PC-9 (cell line): ENCODE measurements around the gene PITPNM1. TPM values are rescaled to one million over a fixed set of nuclear protein-coding genes. Genes with fewer than 3 reads are reported as not detected.
A peak's percentile ranks its signal among the peaks of the same experiment; 100 is the strongest.
"Not testable (repeated sequence)": the region's sequence is repeated elsewhere in the genome, so short reads cannot be mapped to it uniquely, and the experiment has no call there.

Experiments
- BruUV-seq: library from RNA; stranded (reverse); fragments of 400-500 nt; replicated peaks from 2 replicates; lab custom pipeline; 2021; lab: Mats Ljungman, UMichigan
- CTCF ChIA-PET: fragments of 300-600 bp; sonication (Branson Sonifier 250); formaldehyde crosslinking; loops from one replicate; lab custom pipeline; 2022; ENCODE audit warnings: antibody characterized with exemption; lab: Charles Lee
- POLR2A ChIA-PET: fragments of 300-600 bp; sonication (Branson Sonifier 250); formaldehyde crosslinking; loops from one replicate; lab custom pipeline; 2022; ENCODE audit warnings: antibody characterized with exemption; ENCODE audit not compliant: unreplicated experiment; lab: Charles Lee
- DNase-seq, 2 experiments: peaks; one replicate each; pipeline versions ENCODE4 v3.0.0 to v3.0.0-alpha.2; 2015 to 2022; ENCODE audit warnings: mixed read lengths in 1 of 2
- H2AFZ ChIP-seq: fragments of 200-600 bp; sonication (generic); 2 replicates; pipeline ENCODE4 v1.8.1; 2017; ENCODE audit warnings: antibody characterized with exemption
- H3F3A ChIP-seq: fragments of 200-600 bp; sonication (generic); 2 replicates; pipeline ENCODE4 v1.8.1; 2017; ENCODE audit warnings: antibody characterized with exemption, mild to moderate bottlenecking, low read depth; ENCODE audit not compliant: insufficient read depth
- H3K27ac ChIP-seq: fragments of 200-600 bp; sonication (generic); 2 replicates; pipeline ENCODE4 v1.6.1; 2016; ENCODE audit warnings: mixed run types
- H3K27me3 ChIP-seq: fragments of 200-600 bp; sonication (generic); 2 replicates; pipeline ENCODE4 v1.6.1; 2016; ENCODE audit warnings: low read depth, mixed run types; ENCODE audit not compliant: insufficient read depth
- H3K36me3 ChIP-seq: fragments of 200-600 bp; sonication (generic); 2 replicates; pipeline ENCODE4 v1.6.1; 2016; ENCODE audit warnings: low read depth, mixed run types
- H3K4me1 ChIP-seq: fragments of 200-600 bp; sonication (generic); replicated peaks from 2 replicates; pipeline ENCODE4 v1.6.1; 2016; ENCODE audit warnings: mixed run types; ENCODE audit not compliant: insufficient read depth
- H3K4me2 ChIP-seq: fragments of 200-600 bp; sonication (generic); 2 replicates; pipeline ENCODE4 v1.6.1; 2017; ENCODE audit warnings: mixed run types
- H3K4me3 ChIP-seq: fragments of 200-600 bp; sonication (generic); 2 replicates; pipeline ENCODE4 v1.6.1; 2016; ENCODE audit warnings: mixed run types
- H3K79me2 ChIP-seq: fragments of 200-600 bp; sonication (generic); 2 replicates; pipeline ENCODE4 v1.6.1; 2017; ENCODE audit warnings: low read depth, mixed run types
- H3K9me2 ChIP-seq: fragments of 200-600 bp; sonication (generic); 2 replicates; pipeline ENCODE4 v1.8.1; 2017; ENCODE audit warnings: mild to moderate bottlenecking; ENCODE audit not compliant: insufficient read depth
- H3K9me3 ChIP-seq: fragments of 200-600 bp; sonication (generic); 2 replicates; pipeline ENCODE4 v1.8.1; 2016; ENCODE audit warnings: low read depth; ENCODE audit not compliant: insufficient read depth
- H4K20me1 ChIP-seq: fragments of 200-600 bp; sonication (generic); 2 replicates; pipeline ENCODE4 v1.8.1; 2017; ENCODE audit not compliant: insufficient read depth
- CTCF ChIP-seq: fragments of 200-600 bp; sonication (generic); conservative IDR thresholded peaks from 2 replicates; pipeline ENCODE4 v1.6.1; 2017; ENCODE audit warnings: mixed run types, antibody characterized with exemption, mild to moderate bottlenecking, moderate library complexity
- EZH2 ChIP-seq: fragments of 200-600 bp; sonication (generic); IDR thresholded peaks from 2 replicates; pipeline ENCODE4 v1.8.0; 2017; ENCODE audit warnings: antibody characterized with exemption, low read depth
- intact Hi-C: fragments of 100-400 bp; cut with micrococcal nuclease; formaldehyde crosslinking; loops from one replicate; pipeline ENCODE4 v1.10.0; 2022; ENCODE audit not compliant: unreplicated experiment
- total RNA-seq: library from RNA; stranded (reverse); gene quantifications from 2 replicates; pipeline ENCODE4 v1.2.3, GENCODE V29; 2021

PITPNM1 gene
- total RNA-seq, 1 experiment from 2014 or later: 84.0 TPM

GRCh38 chr11:67466962-67467771 lies 38.0 kb downstream of the PITPNM1 start:
- Histone ChIP-seq H3K9me3 (no peaks in the 10 kb centered on the region), H3K27me3 (no peaks in the 10 kb centered on the region), H3K4me1 (peaks cover 45% of the 10 kb centered on the region), H2AFZ (no peak overlapping the region), H3K79me2 (peaks cover 41% of the 10 kb centered on the region), H4K20me1 (no peaks in the 10 kb centered on the region), H3K27ac (peak overlapping the region; percentile 48), H3K4me3 (peak overlapping the region; percentile 92; the same call in 1 of the 2 replicates), H3K9me2 (no peaks in the 10 kb centered on the region), H3K4me2 (peak overlapping the region; percentile 95), H3F3A (peaks cover 43% of the 10 kb centered on the region), H3K36me3 (no peaks in the 10 kb centered on the region)
- intact Hi-C loops: loop anchor here (5.0 kb wide), 2 partner anchors 115 kb away; partner anchors contain the start of genes GSTP1 and POLD4
- TF ChIP-seq EZH2: no peak
- no peak for TF ChIP-seq CTCF
- DNase-seq: no peak
- POLR2A ChIA-PET: interaction anchor here (0.6 to 0.8 kb wide), 2 partner anchors 136 to 228 kb away, joined by 3 to 19 read pairs; no protein-coding TSS in a partner anchor
- no TSS peak for BruUV-seq
- CTCF ChIA-PET: interaction anchor here (2.4 kb wide), 1 partner anchor 66 kb away, joined by 9 read pairs; the partner anchor contains the start of gene PPP1CA

- Histone ChIP-seq H3K4me1 (peaks cover 45% of the 10 kb centered on the region), H3K4me3 (no peak overlapping the region), H3K9me3 (no peaks in the 10 kb centered on the region), H3K36me3 (no peaks in the 10 kb centered on the region), H3K27ac (no peak overlapping the region), H2AFZ (no peak overlapping the region), H4K20me1 (no peaks in the 10 kb centered on the region), H3K79me2 (peaks cover 41% of the 10 kb centered on the region), H3K27me3 (no peaks in the 10 kb centered on the region), H3K9me2 (no peaks in the 10 kb centered on the region), H3F3A (peaks cover 43% of the 10 kb centered on the region), H3K4me2 (no peak overlapping the region)
- no TSS peak for BruUV-seq
- ChIA-PET POLR2A (interaction anchor here (0.6 to 0.8 kb wide), 4 partner anchors 87 to 227 kb away, joined by 3 to 19 read pairs (median 3); no protein-coding TSS in a partner anchor), CTCF (no interaction called here)
- no peak for DNase-seq
- no peak for TF ChIP-seq CTCF
- TF ChIP-seq EZH2: no peak
- intact Hi-C loops: loop anchor here (5.0 kb wide), 2 partner anchors 114 to 116 kb away; partner anchors contain the start of genes GSTP1 and POLD4
Measured at GRCh38 chr11:67466367-67466766, 38.8 kb downstream of the PITPNM1 start.

- Histone ChIP-seq H3K4me3 (peak overlapping the region; percentile 93), H3K4me1 (peaks cover 45% of the 10 kb centered on the region), H3K27ac (peak overlapping the region; percentile 96), H2AFZ (peak overlapping the region; percentile 71; the same call in 1 of the 2 replicates), H3K4me2 (peak overlapping the region; percentile 88), H3K79me2 (peaks cover 41% of the 10 kb centered on the region), H3F3A (peaks cover 43% of the 10 kb centered on the region)
- POLR2A ChIA-PET: interaction anchor here (0.6 to 0.7 kb wide), 4 partner anchors 44 to 169 kb away, joined by 3 to 18 read pairs (median 3); no protein-coding TSS in a partner anchor
- CTCF ChIA-PET, H3K36me3 ChIP-seq, H4K20me1 ChIP-seq, H3K9me3 ChIP-seq, H3K9me2 ChIP-seq, H3K27me3 ChIP-seq, BruUV-seq: not testable (repeated sequence)
- intact Hi-C loops: loop anchor here (5.0 kb wide), 2 partner anchors 113 to 117 kb away; partner anchors contain the start of genes GSTP1 and POLD4
- DNase-seq: peak; percentile 36 to 56
Measured at GRCh38 chr11:67465530-67465929, 39.6 kb downstream of the PITPNM1 start.
